Measurements from ENCODE around the gene GNB1.
"Not testable (repeated sequence)": the region's sequence is repeated elsewhere in the genome, so short reads cannot be mapped to it uniquely, and the experiment has no call there.

Gene GNB1

DNA sequence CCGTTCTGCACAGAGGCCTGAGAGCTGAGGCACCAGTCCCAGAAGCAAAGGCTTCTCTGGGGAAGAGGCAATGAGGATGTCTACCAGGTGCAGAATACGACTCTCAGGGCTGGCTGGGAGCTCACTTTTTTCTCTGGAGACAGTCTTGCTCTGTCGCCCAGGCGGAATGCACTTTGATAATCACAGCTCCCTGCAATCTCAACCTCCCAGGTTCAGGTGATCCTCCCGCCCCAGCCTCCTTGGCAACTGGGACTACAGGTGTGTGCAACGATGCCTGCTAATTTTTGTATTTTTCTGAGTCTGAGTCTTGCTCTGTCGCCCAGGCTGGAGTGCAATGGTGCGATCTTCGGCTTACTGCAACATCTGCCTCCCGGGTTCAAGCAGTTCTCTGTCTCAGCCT is 130.2 kb downstream of the GNB1 start:
- no peak for DNase-seq (ENCODE audit: low read depth)

DNA sequence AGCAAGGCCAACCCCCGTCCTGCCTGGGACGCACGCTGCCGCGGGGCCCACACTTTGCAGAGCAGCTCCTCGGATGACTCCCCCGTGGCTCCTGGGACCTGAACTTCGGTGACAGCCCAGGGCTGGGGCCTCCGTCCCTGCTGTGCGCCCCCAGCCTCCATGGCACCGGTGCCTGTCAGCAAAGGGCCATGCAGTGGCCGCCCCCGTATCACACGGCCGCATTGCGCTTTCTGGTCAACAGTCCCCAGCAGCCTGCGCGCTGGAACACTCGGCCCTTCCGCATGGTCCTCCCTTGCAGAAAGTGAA is 130.6 kb downstream of the GNB1 start:
- no peak for DNase-seq (ENCODE audit: low read depth)

- DNase-seq (ENCODE audit: low read depth) = no peak
Observed at GRCh38 chr1:1759456-1760344, 131.2 kb downstream of the GNB1 start.

- DNase-seq (ENCODE audit: low read depth) = no peak
Observed at GRCh38 chr1:1758692-1759455, 132.0 kb downstream of the GNB1 start.

- DNase-seq (ENCODE audit: low read depth) = no peak
Observed at GRCh38 chr1:1758059-1758621, 132.7 kb downstream of the GNB1 start.

DNA sequence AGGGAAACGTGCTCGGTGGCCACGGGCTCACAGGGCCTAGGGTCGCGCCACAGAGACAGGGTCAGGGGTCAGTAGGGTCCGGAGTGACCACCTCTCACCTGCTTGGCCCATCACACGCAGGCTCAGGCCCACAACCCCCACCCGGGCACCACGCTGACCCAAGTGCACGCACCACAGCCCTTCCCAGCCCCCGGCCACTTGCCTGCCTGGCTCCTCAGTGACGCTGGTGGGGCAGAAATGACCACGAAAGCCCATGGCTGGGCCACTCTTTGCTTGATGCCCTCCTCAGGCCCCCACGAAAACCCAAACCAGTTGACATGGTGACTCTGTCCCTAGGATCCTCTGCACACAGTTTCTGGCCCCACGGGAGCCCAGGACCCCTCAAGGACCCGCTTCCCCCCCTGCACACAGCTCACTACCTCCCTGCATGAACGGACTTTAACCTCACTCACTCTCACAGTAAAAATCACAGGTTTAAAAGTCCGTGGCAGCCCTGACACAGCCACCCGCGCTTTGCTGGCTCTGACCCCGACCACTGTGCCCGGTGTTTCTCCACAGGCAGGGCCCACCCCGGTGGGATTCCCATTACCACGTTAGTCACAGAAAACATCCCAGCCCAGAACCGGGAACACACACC is 133.3 kb downstream of the GNB1 start:
- no peak for DNase-seq (ENCODE audit: low read depth)

GRCh38 chr1:1756661-1757421 is 134.0 kb downstream of the GNB1 start:
- no peak for DNase-seq (ENCODE audit: low read depth)

DNA sequence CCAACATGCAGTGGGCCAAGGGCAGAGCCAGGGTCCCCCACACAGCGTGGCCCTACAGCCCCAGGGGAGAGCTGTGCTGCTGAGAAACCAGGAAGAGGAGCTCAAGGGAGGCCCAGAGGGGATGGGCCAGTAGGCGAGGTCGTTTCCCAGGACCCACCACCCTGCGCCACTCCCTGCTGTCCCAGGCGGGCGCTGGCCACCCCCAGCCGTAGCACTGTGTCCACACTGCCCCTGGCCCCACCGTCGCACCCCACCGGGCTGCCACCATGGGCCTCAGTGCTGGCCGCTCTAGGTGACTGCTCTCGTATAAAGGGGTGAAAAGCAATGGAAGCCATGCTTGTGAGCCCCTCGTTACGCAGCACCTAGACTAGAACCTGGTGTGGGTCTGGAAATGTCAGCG is 135.0 kb downstream of the GNB1 start:
- no peak for DNase-seq (ENCODE audit: low read depth)

GRCh38 chr1:1755426-1755825 is 135.5 kb downstream of the GNB1 start:
- no peak for DNase-seq (ENCODE audit: low read depth)

DNA sequence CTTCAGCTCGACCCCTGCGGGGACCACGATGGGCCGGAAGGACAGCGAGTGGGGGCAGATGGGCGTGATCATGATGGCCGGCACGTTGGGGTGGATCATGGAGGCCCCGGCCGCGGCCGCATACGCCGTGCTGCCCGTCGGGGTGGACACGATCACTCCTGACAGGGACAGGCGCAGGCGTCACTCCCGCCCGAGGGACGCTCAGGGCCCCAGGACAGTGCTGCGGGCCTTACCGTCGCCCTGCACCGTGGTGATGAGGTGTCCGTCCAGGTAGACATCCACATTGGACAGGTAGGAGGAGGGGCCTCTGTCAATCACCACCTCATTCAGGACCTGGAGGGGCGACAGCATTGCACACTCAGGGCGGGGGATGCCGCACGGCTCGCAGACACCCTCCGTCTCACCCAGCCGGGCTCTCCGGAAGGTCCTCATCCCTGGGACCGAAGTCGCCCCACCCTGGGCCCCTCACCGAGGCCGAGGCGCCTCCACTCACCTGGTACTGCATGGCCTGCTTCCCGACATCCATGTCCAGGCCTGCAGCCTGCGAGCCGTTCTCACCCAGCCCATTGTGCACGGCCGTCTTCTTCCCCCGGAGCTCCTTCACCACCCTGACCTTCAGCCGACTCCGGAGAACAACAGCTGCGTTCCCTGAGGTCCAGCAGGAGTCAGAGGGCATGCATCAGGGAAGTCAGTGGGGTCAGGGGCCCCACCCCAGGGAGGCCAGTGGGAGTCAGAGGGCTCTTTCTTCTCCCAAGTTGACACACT is 136.7 kb downstream of the GNB1 start:
- DNase-seq (ENCODE audit: low read depth) = no peak

- no peak for DNase-seq (ENCODE audit: low read depth)
Observed at GRCh38 chr1:1753607-1754005, 137.3 kb downstream of the GNB1 start.

DNA sequence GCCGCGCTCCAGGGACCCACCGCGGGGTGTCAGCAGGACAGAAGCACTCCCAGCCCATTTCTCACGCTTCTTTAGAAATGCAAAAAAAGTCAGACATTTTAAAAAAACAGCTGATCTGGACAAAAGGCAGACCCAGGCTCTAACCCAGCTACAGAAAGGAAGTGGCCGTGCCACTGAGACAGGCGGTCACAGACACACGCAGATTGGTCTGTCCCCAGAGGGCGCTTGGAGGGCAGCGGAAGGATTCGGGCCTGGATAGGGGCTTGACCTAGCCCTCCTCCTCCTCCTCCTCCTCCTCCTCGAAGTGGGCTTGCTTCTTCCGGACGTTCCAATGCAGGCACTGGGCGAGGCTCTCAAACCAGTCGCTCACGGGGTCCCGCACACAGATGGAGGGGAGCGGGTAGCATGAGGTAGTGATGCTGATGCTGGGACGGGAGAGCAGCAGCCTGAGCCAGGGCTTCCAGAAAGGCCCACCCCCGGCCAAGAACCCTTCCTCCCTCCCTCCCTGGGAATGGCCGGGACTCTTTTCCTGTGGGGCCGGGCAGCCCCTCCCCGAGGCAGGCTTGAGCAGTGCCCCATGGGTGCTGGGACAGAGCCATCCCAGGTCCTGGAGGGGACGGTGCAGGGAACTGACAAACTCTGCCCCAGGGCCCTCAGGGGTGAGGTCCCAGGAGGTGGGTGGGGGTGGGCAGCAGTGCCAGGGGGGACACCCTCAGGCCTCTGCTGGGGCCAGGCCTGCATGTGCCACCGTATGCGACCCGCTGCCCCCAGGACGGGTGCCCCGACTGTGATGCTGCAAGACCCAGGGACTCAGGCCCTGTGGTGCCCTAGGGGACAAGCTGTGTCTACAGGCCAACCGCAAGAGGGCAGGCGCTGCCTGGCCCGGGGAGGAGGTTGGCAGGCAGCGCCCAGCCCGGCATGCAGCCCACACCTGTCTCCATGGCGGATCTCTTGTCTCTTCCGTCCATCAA is 138.0 kb downstream of the GNB1 start:
- DNase-seq (ENCODE audit: low read depth) = no peak

DNA sequence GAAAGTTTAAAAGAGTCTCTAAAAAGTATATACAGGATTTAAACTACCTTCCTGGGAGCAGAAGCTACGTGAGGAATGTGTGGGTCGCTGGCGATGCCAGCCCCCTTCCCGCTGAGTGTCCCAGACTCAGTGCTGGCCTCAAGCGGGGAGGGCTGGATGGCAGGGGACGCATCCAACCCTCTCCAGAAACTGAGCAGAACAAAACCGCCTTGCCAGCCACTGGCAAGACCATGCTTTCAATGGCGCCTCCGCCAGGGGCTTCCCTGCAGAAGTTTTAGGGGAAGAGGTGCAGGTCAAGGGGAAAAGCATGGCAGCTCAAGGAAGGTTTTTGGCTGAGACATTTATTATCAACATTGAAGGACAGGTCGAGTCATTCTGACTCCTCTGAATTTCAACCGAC is 138.7 kb downstream of the GNB1 start:
- no peak for DNase-seq (ENCODE audit: low read depth)

DNA sequence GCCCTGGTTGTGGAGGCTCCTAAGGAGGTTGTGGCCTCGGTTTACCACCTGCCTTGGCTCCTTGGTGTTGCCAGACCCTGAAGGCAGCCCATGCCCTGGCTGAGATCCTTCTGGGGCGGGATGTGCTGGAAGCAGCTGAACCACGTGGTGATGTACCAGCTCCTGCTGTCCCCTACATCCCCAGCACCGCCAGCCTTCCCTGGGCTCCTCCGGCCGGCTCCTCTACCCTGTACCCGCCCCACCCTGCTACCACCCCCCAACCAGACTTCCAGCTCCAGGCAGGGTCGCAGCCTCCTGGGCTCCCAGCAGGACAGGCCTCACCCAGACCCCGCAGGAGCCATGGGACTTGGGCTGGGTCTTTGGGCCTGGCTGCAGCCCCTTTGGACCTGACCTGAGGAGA is 140.9 kb downstream of the GNB1 start:
- DNase-seq (ENCODE audit: low read depth) = not testable (repeated sequence)

DNA sequence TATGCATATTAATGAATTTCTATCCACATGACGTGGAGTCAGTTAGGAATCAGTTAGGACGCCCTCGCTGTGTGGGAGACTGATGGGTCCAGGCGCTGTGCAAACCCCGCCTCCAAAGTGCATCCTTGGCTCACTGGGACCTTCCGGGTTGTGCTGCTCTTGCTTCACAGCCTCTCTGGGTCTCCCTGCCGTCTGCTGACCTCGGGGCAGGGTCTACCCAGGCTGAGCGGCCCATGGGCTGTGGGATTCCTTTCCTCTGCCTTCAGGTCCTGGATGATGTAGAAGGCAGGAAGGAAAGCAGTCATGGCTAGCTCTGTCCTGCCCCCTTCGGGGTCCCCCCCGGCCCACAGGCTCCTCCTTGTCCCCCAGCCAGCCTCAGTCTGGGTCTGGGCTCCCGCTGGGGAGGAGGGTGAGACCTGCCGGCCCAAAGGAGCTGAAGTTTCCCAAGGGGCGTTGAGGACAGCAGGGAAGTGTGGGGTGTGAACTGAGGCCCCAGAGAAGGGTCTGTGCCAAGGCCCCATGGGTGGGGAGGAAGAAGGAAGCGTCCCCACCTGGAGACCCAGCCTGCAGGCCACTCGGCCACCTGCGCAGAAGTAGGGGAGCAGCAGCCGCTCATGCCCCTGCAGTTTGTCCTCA is 142.1 kb downstream of the GNB1 start:
- no peak for DNase-seq (ENCODE audit: low read depth)

- DNase-seq (ENCODE audit: low read depth) = not testable (repeated sequence)
Observed at GRCh38 chr1:1746566-1746909, 144.3 kb downstream of the GNB1 start.

DNA sequence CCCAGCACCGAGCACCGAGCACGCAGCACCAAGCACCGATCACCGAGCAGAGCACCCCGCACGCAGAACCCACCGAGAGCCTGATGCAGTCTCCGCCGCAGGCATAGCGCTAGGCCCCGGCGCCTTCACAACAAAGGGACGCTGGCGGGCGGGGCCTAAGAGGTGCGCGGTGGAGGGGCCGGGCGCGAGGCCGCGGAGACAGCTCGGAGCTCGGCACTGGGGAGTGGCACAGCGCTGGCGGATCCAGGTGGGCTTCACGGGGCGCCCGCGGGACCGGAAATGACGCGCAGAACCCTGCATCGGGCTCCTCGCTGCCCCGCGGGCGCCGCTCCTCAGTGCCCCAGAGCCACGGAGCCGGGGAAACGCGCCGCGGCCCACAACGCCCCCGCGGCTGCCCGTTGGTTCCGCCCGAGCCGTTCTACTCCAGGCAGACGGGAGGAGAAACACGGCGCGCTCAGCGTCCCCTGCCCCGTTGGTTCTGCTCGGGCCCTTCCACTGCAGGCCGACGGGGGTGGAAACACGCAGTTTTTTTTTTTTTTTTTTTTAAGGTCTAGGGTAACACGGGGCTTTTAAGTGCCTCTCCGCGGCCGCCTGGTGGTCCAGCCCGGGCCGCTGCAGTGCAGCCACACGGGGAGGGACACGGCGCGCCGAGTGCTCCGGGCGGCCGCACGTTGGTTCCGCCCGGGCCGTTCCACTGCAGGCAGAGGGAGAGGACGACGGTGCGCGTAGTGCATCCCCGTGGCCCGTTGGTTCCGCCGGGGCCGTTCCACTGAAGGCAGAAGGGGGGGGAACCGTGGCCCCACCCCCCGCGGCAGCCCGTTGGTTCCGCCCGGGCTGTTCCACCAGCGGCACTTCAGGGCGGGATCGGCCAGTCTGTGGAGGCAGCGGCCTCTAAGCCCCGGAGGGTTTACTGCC is 145.0 kb downstream of the GNB1 start:
- DNase-seq (ENCODE audit: low read depth) = peak; percentile 54

- not testable (repeated sequence) for DNase-seq (ENCODE audit: low read depth)
Observed at GRCh38 chr1:1742529-1742928, 148.4 kb downstream of the GNB1 start.

All from CMK (cell line).